Spleen (tissue), 7 donors: ENCODE measurements around the gene APCDD1L.

Source experiments
- POLR2A ChIP-seq, 3 donors: fragments of 450-650 bp; IDR thresholded peaks; one replicate each; pipeline ENCODE4 v1.5.1; 2017; ENCODE audit warnings: antibody characterized with exemption in 3 of 3, mild to moderate bottlenecking in 1 of 3
- TF ChIP-seq, protein P1 (sequence below), 11 experiments: fragments of 200-600 bp in 7 of 11; fragments of 450-650 bp in 4 of 11; sonication (generic) in 4 of 11; IDR thresholded peaks in 8 of 11; conservative IDR thresholded peaks in 3 of 11; 1 replicate in 7 of 11; 2 replicates in 4 of 11; pipeline versions ENCODE4 v1.4.0 to v1.8.0; 2016 to 2021; ENCODE audit warnings: antibody characterized with exemption in 11 of 11, inconsistent platforms in 4 of 11, mild to moderate bottlenecking in 1 of 11
- donor health status: DM: no; HTN: no; CAD: no; lungs with moderate emphysema.
- donor health status: DM: no; HTN: no; CAD: no.
- donor health status: DM: no; HTN: no; CAD: no.

DNA sequence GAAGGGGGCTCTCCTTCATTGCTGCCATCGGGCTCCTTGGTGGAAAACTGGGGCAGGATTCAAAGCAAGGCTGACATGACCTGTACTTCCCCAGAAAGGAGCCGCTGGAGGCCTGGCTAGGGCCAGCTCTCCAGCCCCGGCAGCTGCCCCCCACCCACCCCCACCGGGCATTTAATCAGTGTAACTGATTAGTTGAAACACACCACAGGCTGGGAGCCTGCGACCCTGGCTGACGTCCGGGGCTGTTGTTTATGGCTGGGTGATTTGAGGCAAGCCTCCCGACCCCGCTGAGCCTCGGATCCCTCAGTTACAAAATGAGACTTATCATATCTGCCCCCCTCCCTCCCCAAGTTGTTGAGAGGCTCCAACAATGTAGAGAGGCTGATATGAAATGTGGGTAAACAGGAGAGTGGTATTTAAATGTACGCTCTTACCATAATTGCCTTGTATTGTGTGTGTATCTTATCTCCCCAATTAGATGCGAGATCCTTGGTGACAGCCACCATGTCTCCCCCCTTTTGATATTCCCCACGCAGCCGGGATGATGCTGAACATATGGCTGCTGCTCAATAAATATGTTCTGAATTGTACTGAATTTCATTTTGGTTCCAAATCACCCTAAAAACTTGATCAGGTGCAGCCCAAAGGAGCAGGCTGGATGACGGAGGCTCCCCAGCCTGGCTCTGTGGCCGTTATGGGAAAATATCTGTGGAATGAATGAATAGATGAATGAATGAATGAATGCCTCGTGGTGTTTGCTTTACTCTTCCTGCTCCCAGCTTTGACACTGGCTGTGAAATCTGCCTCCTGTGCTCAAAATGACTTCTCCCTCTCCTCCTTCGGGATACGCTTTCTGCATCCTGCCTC lies 31.8 kb upstream of the APCDD1L start:
- TF ChIP-seq, protein P1, sequence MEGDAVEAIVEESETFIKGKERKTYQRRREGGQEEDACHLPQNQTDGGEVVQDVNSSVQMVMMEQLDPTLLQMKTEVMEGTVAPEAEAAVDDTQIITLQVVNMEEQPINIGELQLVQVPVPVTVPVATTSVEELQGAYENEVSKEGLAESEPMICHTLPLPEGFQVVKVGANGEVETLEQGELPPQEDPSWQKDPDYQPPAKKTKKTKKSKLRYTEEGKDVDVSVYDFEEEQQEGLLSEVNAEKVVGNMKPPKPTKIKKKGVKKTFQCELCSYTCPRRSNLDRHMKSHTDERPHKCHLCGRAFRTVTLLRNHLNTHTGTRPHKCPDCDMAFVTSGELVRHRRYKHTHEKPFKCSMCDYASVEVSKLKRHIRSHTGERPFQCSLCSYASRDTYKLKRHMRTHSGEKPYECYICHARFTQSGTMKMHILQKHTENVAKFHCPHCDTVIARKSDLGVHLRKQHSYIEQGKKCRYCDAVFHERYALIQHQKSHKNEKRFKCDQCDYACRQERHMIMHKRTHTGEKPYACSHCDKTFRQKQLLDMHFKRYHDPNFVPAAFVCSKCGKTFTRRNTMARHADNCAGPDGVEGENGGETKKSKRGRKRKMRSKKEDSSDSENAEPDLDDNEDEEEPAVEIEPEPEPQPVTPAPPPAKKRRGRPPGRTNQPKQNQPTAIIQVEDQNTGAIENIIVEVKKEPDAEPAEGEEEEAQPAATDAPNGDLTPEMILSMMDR (IDR thresholded peaks at IDR 0.05 in 8 of 11, conservative IDR thresholded peaks at IDR 0.05 in 3 of 11) = no peak
- TF ChIP-seq POLR2A (IDR thresholded peaks at IDR 0.05) = no peak
